IPS-18a (cell line): ENCODE results near the gene ZC3H12C.
"Not testable (repeated sequence)": the region's sequence is repeated elsewhere in the genome, so short reads cannot be mapped to it uniquely, and the experiment has no call there.

ENCODE experiments used
- H3K27ac ChIP-seq: one replicate; pipeline ENCODE4 v1.5.1; 2013; ENCODE audit warnings: low read length
- H3K27me3 ChIP-seq: one replicate; pipeline ENCODE4 v1.6.1; 2013; ENCODE audit warnings: mild to moderate bottlenecking, low read length; ENCODE audit not compliant: control insufficient read depth, insufficient read depth
- H3K36me3 ChIP-seq: one replicate; pipeline ENCODE4 v1.6.1; 2013; ENCODE audit warnings: low read depth, low read length; ENCODE audit not compliant: control insufficient read depth
- H3K4me1 ChIP-seq: one replicate; pipeline ENCODE4 v1.6.1; 2013; ENCODE audit warnings: low read depth, low read length; ENCODE audit not compliant: control insufficient read depth
- H3K4me3 ChIP-seq: one replicate; pipeline ENCODE4 v1.5.1; 2013; ENCODE audit warnings: low read length
- H3K9ac ChIP-seq: one replicate; pipeline ENCODE4 v1.6.1; 2013; ENCODE audit warnings: mild to moderate bottlenecking, low read length, moderate library complexity
- H3K9me3 ChIP-seq: one replicate; pipeline ENCODE4 v1.6.1; 2013; ENCODE audit warnings: low read depth, low read length; ENCODE audit not compliant: control insufficient read depth

ZC3H12C gene

GRCh38 chr11:110065189-110065588, 28.0 kb upstream of the ZC3H12C start:
- no peaks in the 10 kb centered on the region for H3K4me1 ChIP-seq
- H3K9ac ChIP-seq, result no peak overlapping the region
- no peak overlapping the region for H3K4me3 ChIP-seq
- no peaks in the 10 kb centered on the region for H3K36me3 ChIP-seq
- H3K27me3 ChIP-seq, result no peaks in the 10 kb centered on the region
- no peaks in the 10 kb centered on the region for H3K9me3 ChIP-seq
- H3K27ac ChIP-seq, result no peak overlapping the region

GRCh38 chr11:110068001-110068400, 25.2 kb upstream of the ZC3H12C start:
- H3K27me3 ChIP-seq, H3K9me3 ChIP-seq, H3K36me3 ChIP-seq, H3K4me3 ChIP-seq, H3K4me1 ChIP-seq, H3K27ac ChIP-seq, H3K9ac ChIP-seq: not testable (repeated sequence)

GRCh38 chr11:110069158-110069737, 23.9 kb upstream of the ZC3H12C start:
- Histone ChIP-seq H3K27me3 (no peaks in the 10 kb centered on the region), H3K9ac (no peak overlapping the region), H3K9me3 (no peaks in the 10 kb centered on the region), H3K4me1 (no peaks in the 10 kb centered on the region), H3K27ac (no peak overlapping the region), H3K4me3 (no peak overlapping the region), H3K36me3 (no peaks in the 10 kb centered on the region)

GRCh38 chr11:110070176-110070575, 23.0 kb upstream of the ZC3H12C start:
- Histone ChIP-seq H3K27ac (no peak overlapping the region), H3K36me3 (no peaks in the 10 kb centered on the region), H3K9ac (no peak overlapping the region), H3K27me3 (no peaks in the 10 kb centered on the region), H3K4me1 (no peaks in the 10 kb centered on the region), H3K9me3 (no peaks in the 10 kb centered on the region), H3K4me3 (no peak overlapping the region)

GRCh38 chr11:110071197-110071596, 22.0 kb upstream of the ZC3H12C start:
- Histone ChIP-seq H3K9me3 (no peaks in the 10 kb centered on the region), H3K4me1 (peaks cover 6% of the 10 kb centered on the region), H3K4me3 (no peak overlapping the region), H3K27me3 (no peaks in the 10 kb centered on the region), H3K36me3 (no peaks in the 10 kb centered on the region), H3K27ac (no peak overlapping the region), H3K9ac (no peak overlapping the region)

- no peak overlapping the region for H3K27ac ChIP-seq
- no peaks in the 10 kb centered on the region for H3K27me3 ChIP-seq
- H3K4me3 ChIP-seq, result no peak overlapping the region
- no peaks in the 10 kb centered on the region for H3K36me3 ChIP-seq
- H3K4me1 ChIP-seq, result peaks cover 17% of the 10 kb centered on the region
- no peak overlapping the region for H3K9ac ChIP-seq
- no peaks in the 10 kb centered on the region for H3K9me3 ChIP-seq
Observed at GRCh38 chr11:110072930-110073329, 20.3 kb upstream of the ZC3H12C start.

GRCh38 chr11:110074499-110074898, 18.7 kb upstream of the ZC3H12C start:
- H3K36me3 ChIP-seq, result no peaks in the 10 kb centered on the region
- H3K27ac ChIP-seq, result no peak overlapping the region
- peaks cover 20% of the 10 kb centered on the region for H3K4me1 ChIP-seq
- no peak overlapping the region for H3K9ac ChIP-seq
- H3K9me3 ChIP-seq, result no peaks in the 10 kb centered on the region
- H3K27me3 ChIP-seq, result no peaks in the 10 kb centered on the region
- no peak overlapping the region for H3K4me3 ChIP-seq

- no peaks in the 10 kb centered on the region for H3K9me3 ChIP-seq
- H3K27ac ChIP-seq, result no peak overlapping the region
- no peaks in the 10 kb centered on the region for H3K36me3 ChIP-seq
- H3K27me3 ChIP-seq, result no peaks in the 10 kb centered on the region
- no peak overlapping the region for H3K4me3 ChIP-seq
- peaks cover 20% of the 10 kb centered on the region for H3K4me1 ChIP-seq
- H3K9ac ChIP-seq, result no peak overlapping the region
Observed at GRCh38 chr11:110075105-110075846, 17.9 kb upstream of the ZC3H12C start.

GRCh38 chr11:110075847-110076208, 17.4 kb upstream of the ZC3H12C start:
- H3K27ac ChIP-seq, result no peak overlapping the region
- H3K4me3 ChIP-seq, result no peak overlapping the region

GRCh38 chr11:110076371-110076965, 16.7 kb upstream of the ZC3H12C start:
- Histone ChIP-seq H3K9ac (no peak overlapping the region), H3K36me3 (no peaks in the 10 kb centered on the region), H3K27ac (no peak overlapping the region), H3K4me1 (peaks cover 20% of the 10 kb centered on the region), H3K9me3 (no peaks in the 10 kb centered on the region), H3K27me3 (no peaks in the 10 kb centered on the region), H3K4me3 (no peak overlapping the region)

More at GRCh38 chr11:110075847-110076208, 17.4 kb upstream of the ZC3H12C start:
- no peaks in the 10 kb centered on the region for H3K27me3 ChIP-seq
- H3K4me1 ChIP-seq, result peaks cover 20% of the 10 kb centered on the region
- no peaks in the 10 kb centered on the region for H3K36me3 ChIP-seq
- H3K9me3 ChIP-seq, result no peaks in the 10 kb centered on the region
- H3K9ac ChIP-seq, result no peak overlapping the region

GRCh38 chr11:110077346-110077745, 15.8 kb upstream of the ZC3H12C start:
- Histone ChIP-seq H3K27me3 (no peaks in the 10 kb centered on the region), H3K27ac (no peak overlapping the region), H3K36me3 (no peaks in the 10 kb centered on the region), H3K4me3 (no peak overlapping the region), H3K9ac (no peak overlapping the region), H3K9me3 (no peaks in the 10 kb centered on the region), H3K4me1 (peaks cover 20% of the 10 kb centered on the region)
